MCF 10A (cell line): ENCODE data around the gene MED13. TPM values are rescaled to one million over a fixed set of nuclear protein-coding genes. Genes with fewer than 3 reads are reported as not detected.

ENCODE experiments used
- BruUV-seq: library from RNA; stranded (reverse); fragments of 400-500 nt; replicated peaks from 2 replicates; lab custom pipeline; 2021; lab: Mats Ljungman, UMichigan
- CTCF ChIA-PET: fragments of 300-600 bp; sonication (Branson Sonifier 250); formaldehyde crosslinking; extraction: SDS; loops from one replicate; lab custom pipeline; 2021; ENCODE audit warnings: antibody characterized with exemption, inconsistent platforms; lab: Yijun Ruan, JAX
- POLR2A ChIA-PET: fragments of 300-600, 350-650 bp; sonication (Branson Sonifier 250); formaldehyde crosslinking; extraction: SDS; loops from one replicate; lab custom pipeline; 2020; ENCODE audit warnings: antibody characterized with exemption, inconsistent platforms; lab: Yijun Ruan, JAX
- DNase-seq: peaks from one replicate; pipeline ENCODE4 v3.0.0-alpha.2; 2018; ENCODE audit not compliant: unreplicated experiment
- H3K27ac Mint-ChIP-seq: one replicate; pipeline ENCODE4 v1.8.0; 2022; ENCODE audit warnings: mild to moderate bottlenecking, low read depth, mixed read lengths; ENCODE audit not compliant: unreplicated experiment
- H3K27me3 Mint-ChIP-seq: one replicate; pipeline ENCODE4 v1.8.0; 2022; ENCODE audit warnings: mixed read lengths; ENCODE audit not compliant: insufficient read depth, unreplicated experiment
- H3K36me3 Mint-ChIP-seq: one replicate; pipeline ENCODE4 v1.8.0; 2022; ENCODE audit warnings: mild to moderate bottlenecking, moderate library complexity, mixed read lengths; ENCODE audit not compliant: insufficient read depth, unreplicated experiment
- H3K4me1 Mint-ChIP-seq: one replicate; pipeline ENCODE4 v1.8.0; 2022; ENCODE audit warnings: mixed read lengths; ENCODE audit not compliant: insufficient read depth, unreplicated experiment
- H3K4me3 Mint-ChIP-seq: one replicate; pipeline ENCODE4 v1.8.0; 2022; ENCODE audit warnings: mild to moderate bottlenecking, moderate library complexity, mixed read lengths; ENCODE audit not compliant: unreplicated experiment
- H3K9me3 Mint-ChIP-seq: one replicate; pipeline ENCODE4 v1.8.0; 2022; ENCODE audit warnings: mixed read lengths; ENCODE audit not compliant: unreplicated experiment
- intact Hi-C: fragments of 100-400 bp; cut with micrococcal nuclease; formaldehyde crosslinking; loops from 2 replicates; pipeline ENCODE4 v1.14.1; 2022
- total RNA-seq: library from RNA; stranded (reverse); gene quantifications from 2 replicates; pipeline ENCODE4 v1.2.3, GENCODE V29; 2022
- TF ChIP-seq, protein P1 (sequence below): fragments of 200-600 bp; IDR thresholded peaks from one replicate; pipeline ENCODE4 v1.8.0; 2022; ENCODE audit warnings: antibody characterized with exemption, mild to moderate bottlenecking; ENCODE audit not compliant: unreplicated experiment

Gene MED13
- total RNA-seq, 1 experiment from 2014 or later, result 58.7 TPM

DNA sequence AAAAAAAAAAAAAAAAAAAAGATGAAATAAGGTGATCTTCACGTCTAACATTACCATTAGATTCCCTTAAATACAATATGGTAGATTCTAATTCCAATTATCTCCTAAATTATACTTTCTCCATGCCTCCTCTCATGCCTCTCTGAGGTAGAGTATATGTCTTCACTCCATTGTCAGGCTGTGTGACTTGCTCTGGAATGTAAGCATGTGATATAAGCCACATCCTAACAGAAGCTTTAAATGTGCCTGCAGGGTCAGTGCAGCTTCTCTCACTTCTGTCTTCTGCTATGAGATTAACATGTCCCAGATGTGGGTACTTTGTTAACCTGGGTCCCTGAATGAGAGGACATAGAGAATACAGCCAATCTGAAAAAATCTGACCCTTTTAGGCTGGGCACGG, 32.6 kb downstream of the MED13 start:
- Mint-ChIP-seq H3K36me3 (peaks cover 92% of the 10 kb centered on the region), H3K4me3 (no peak overlapping the region)
- BruUV-seq, result no TSS peak

DNA sequence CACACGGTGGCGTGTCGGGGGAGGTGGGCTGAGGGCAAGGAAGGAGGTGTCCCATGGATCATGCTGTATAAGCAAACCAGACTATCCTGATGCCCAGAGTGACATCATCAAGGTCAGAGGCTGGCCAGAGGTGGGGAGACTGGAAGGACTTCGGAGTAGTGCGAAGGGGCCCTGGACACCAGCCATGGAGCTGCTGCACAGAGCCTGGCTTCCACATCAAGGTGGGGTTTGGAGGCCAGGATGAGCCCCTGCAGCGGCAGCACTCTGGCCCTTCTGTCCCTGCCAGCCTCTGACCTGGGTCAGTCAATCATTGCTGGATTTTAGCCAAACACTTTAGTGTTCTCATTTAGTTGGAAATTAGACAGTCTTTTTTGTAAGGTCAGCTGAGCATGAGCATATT, 34.8 kb downstream of the MED13 start:
- no TSS peak for BruUV-seq
- H3K27me3 Mint-ChIP-seq, result no peaks in the 10 kb centered on the region
- no peak overlapping the region for H3K27ac Mint-ChIP-seq
- intact Hi-C loops, result no loop called here
- ChIA-PET CTCF (interaction anchor here (0.7 kb wide), 1 partner anchor 126 kb away, joined by 3 read pairs; no protein-coding TSS in a partner anchor), POLR2A (interaction anchor here (0.6 to 1.2 kb wide), 2 partner anchors 23 to 41 kb away, joined by 3 read pairs; no protein-coding TSS in a partner anchor)
- no peak overlapping the region for H3K4me3 Mint-ChIP-seq
- H3K9me3 Mint-ChIP-seq, result no peaks in the 10 kb centered on the region
- peaks cover 5% of the 10 kb centered on the region for H3K4me1 Mint-ChIP-seq
- H3K36me3 Mint-ChIP-seq, result peaks cover 92% of the 10 kb centered on the region
- TF ChIP-seq, protein P1, sequence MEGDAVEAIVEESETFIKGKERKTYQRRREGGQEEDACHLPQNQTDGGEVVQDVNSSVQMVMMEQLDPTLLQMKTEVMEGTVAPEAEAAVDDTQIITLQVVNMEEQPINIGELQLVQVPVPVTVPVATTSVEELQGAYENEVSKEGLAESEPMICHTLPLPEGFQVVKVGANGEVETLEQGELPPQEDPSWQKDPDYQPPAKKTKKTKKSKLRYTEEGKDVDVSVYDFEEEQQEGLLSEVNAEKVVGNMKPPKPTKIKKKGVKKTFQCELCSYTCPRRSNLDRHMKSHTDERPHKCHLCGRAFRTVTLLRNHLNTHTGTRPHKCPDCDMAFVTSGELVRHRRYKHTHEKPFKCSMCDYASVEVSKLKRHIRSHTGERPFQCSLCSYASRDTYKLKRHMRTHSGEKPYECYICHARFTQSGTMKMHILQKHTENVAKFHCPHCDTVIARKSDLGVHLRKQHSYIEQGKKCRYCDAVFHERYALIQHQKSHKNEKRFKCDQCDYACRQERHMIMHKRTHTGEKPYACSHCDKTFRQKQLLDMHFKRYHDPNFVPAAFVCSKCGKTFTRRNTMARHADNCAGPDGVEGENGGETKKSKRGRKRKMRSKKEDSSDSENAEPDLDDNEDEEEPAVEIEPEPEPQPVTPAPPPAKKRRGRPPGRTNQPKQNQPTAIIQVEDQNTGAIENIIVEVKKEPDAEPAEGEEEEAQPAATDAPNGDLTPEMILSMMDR, result no peak
- no peak for DNase-seq

More for the DNA sequence above, 32.6 kb downstream of the MED13 start:
- CTCF ChIA-PET, result interaction anchor here (1.0 kb wide), 1 partner anchor 77 kb away, joined by 5 read pairs; no protein-coding TSS in a partner anchor
- H3K4me1 Mint-ChIP-seq, result peaks cover under 1% of the 10 kb centered on the region
- H3K9me3 Mint-ChIP-seq, result no peaks in the 10 kb centered on the region
- POLR2A ChIA-PET, result interaction anchor here (0.7 to 0.9 kb wide), 2 partner anchors 24 to 68 kb away, joined by 3 to 4 read pairs; no protein-coding TSS in a partner anchor
- no peaks in the 10 kb centered on the region for H3K27me3 Mint-ChIP-seq
- DNase-seq, result no peak
- no peak overlapping the region for H3K27ac Mint-ChIP-seq
- TF ChIP-seq, protein P1, result no peak
- intact Hi-C loops, result no loop called here

DNA sequence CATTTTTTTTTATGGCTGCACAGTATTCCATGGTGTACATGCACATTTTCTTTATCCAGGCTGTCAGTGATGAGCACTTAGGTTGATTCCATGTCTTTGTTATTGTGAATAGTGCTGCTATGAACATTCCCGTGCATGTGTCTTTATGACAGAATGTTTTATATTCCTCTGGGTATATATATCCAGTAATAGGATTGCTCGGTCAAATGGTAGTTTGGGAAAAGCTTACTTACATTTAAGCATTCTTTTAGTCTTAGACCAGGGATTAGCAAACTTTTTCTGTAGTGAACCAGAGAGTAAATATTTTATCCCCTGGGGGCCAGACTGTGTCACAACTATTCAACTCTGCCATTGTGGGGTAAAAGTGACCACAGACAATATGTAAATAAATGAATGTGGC, 40.2 kb downstream of the MED13 start:
- intact Hi-C loops, result no loop called here
- ChIA-PET CTCF (interaction anchor here (0.7 kb wide), 1 partner anchor 203 kb away, joined by 4 read pairs; no protein-coding TSS in a partner anchor), POLR2A (interaction anchor here (0.6 to 1.1 kb wide), 3 partner anchors 17 to 146 kb away, joined by 3 to 5 read pairs (median 3); no protein-coding TSS in a partner anchor)
- TF ChIP-seq, protein P1, result no peak
- Mint-ChIP-seq H3K27ac (no peak overlapping the region), H3K36me3 (peaks cover 89% of the 10 kb centered on the region), H3K9me3 (no peaks in the 10 kb centered on the region), H3K27me3 (no peaks in the 10 kb centered on the region), H3K4me3 (no peak overlapping the region), H3K4me1 (peaks cover 5% of the 10 kb centered on the region)
- DNase-seq, result no peak
- BruUV-seq, result no TSS peak

DNA sequence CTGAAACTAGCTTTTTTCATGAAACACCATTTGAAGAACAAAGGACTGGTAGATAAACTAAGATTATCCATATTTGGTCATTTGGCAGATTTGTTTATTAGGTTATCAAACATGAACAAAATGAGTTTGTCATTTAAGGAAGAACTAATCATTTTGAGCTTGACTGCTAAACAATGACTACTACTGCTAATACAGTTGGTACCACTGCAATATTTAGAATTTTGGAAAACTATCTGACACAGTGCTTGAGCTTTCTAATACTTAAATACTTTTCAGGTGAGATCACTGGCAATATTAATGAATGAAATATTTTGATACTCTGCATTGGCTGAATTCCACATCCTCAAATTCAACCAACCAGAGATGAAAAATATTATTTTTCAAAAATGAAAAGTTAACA, 47.2 kb downstream of the MED13 start:
- CTCF ChIA-PET, result interaction anchor here (0.6 kb wide), 1 partner anchor 42 kb away, joined by 3 read pairs; no protein-coding TSS in a partner anchor
- intact Hi-C loops, result no loop called here
- no peaks in the 10 kb centered on the region for H3K9me3 Mint-ChIP-seq
- no peak for DNase-seq
- no peaks in the 10 kb centered on the region for H3K27me3 Mint-ChIP-seq
- TF ChIP-seq, protein P1, result no peak
- H3K36me3 Mint-ChIP-seq, result peaks cover 67% of the 10 kb centered on the region
- H3K27ac Mint-ChIP-seq, result no peak overlapping the region
- H3K4me3 Mint-ChIP-seq, result no peak overlapping the region
- POLR2A ChIA-PET, result interaction anchor here (0.7 to 1.4 kb wide), 2 partner anchors 11 to 90 kb away, joined by 3 read pairs; no protein-coding TSS in a partner anchor
- H3K4me1 Mint-ChIP-seq, result no peaks in the 10 kb centered on the region
- no TSS peak for BruUV-seq
